GM19099 (cell line): Measurements from ENCODE around the gene ULK3.

Source experiments
- POLR2A ChIP-seq: IDR thresholded peaks from 3 replicates; pipeline ENCODE4 v1.6.1; 2011; ENCODE audit warnings: low read depth; ENCODE audit not compliant: insufficient read length; ENCODE audit errors: extremely low read depth

ULK3 gene

DNA sequence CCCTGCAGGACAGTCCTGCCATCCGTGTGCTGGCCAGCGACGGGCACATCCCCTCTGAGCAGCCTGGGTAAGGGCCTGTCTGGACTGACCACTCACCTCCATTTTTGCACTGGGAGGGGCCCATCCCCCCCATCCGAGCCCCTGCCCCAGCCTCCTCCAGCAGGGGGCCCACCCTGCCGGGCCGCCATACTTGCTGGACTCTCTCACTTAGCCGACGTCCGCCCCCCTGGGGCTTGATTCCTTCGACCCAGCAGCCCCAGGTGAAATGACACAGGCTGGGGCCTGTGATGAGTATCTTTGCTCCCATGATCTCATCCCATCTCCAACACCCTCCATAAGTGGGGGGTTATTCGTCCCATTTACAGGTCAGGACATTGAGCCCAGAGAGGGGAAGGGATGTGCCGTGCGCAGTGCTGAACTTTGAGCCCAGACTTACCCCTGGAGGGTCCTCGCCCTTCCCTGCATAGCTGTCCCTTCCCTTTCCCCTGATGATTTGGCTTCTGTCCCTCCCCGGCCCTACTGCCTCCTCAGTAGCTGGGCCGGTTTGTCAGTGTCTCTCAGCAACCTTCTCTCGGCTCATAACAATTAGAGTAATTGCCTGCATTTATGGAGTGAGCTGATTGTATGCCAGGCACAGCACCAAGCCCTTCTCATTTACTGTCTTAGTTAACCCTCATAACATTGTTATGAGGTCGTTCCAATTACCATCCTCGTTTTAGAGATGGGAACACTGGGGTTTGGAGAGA lies 26.2 kb downstream of the ULK3 start:
- TF ChIP-seq POLR2A = no peak

- TF ChIP-seq POLR2A = no peak
Measured at GRCh38 chr15:74815961-74816360, 27.0 kb downstream of the ULK3 start.

DNA sequence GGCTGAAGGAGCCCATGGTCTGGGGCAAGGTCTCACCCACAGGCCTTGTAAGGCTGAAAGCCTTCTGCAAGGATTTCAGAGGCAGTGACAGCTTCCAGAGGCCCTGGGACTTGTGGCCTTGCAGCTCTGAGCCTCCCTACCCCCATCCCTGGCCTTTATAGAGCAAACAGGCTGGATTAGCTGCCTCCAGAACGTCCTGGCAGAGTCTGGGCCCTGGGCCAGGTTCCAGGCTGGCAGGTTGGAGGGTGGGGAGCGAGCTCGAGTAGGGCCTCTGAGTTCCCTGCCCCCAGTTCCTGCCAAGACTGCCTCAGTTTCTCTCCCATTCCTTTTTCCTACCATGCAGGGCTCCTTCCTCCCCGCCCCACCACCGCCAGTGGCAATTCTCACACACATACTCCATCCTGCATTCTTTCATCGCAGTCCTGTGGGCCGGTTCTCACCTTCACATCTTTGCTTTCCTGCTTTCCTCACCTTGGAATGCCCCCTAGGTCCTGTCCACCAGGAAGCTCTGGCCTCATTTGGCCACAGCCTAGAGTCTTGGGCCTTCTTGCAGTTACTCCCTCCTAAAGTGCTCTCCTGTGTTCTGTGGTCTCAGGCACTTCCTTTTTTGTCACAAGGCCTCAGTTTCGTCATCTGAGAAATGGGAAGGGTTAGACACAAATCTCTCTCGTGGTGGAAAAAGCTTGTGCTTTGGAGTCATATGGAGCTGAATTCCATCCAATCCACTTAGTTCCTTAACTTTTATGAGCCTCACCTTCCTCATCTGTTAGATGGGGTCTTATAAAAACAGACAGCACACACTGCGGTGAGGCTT lies 27.6 kb downstream of the ULK3 start:
- no peak for TF ChIP-seq POLR2A

DNA sequence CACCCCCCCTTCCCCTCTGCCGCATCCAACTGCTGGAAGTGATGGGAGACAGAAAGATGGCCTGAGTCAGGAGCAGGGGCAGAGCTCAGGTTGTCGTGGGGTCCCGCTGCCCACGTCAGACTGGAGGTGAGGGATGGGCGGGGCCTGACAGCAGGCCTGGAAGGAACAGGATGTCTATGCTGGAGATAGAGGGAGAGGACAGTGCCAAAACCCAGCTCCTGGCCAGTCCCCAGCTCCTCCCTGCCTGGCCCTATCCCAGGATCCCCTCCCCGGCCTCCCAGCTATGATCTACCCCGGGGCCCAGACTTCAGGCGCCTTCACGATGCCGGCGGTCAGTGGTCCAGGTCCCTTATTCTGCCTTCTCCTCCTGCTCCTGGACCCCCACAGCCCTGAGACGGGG lies 30.4 kb downstream of the ULK3 start, which contains the start of gene LMAN1L:
Gene LMAN1L (plus strand): TSS at position 303 of the 400 bp plus-strand sequence. CDS start 20 bp downstream, at position 323.
- no peak for TF ChIP-seq POLR2A

DNA sequence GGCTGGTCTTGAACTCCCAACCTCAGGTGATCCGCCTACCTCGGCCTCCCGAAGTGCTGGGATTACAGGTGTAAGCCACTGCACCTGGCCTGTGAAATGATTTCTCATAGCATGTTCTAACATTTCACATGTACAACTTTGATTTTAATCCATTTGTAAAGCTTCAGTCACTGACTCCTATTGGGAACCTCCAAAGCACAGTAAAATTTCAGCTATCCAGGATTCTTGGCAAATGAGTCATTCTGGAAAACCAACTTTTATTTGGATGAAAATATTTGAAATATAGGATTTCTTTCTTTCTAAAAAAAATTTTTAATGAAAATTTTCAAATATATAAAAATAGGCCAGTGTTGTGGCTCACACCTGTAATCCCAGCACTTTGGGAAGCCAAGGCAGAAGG lies 33.0 kb downstream of the ULK3 start:
- no peak for TF ChIP-seq POLR2A

DNA sequence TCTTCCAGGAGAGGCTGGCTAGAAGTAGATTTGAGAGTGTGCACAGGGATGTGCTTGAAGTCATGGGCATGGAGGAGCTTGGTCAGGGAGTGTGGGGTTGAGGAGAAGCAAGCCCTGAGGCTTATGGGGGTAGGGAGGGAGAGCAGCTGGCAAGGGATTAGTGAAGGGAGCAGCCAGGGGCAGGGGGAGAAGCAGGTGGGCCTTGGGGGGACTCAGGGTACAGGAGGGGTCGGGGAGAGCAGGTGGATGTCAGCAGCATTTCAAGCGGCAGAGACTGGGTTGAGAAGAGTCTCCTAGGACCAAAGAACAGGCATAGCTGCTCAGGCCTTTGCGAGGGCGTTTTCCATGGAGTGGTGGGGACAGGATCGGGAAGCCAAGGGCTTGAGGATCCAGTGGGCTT lies 33.7 kb downstream of the ULK3 start:
- no peak for TF ChIP-seq POLR2A

DNA sequence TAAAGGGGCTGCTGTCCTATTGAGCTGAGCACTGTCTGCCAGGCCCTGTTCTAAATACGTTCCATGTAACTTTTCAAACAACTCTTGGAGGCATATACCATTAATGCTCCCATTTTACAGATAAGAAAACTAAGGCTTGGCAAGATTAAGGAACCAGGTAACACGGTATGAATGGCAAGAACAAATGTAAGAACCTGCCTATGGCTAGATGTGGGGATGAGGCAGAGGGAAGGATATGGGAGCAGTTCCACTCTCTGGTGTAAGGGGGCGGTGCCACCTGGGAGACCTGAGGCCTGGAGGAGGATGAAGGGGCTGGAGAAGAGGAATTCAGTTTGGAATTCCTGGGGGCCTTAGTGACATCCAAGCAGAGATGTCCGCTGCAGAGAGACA lies 34.1 kb downstream of the ULK3 start:
- no peak for TF ChIP-seq POLR2A

- TF ChIP-seq POLR2A = no peak
Measured at GRCh38 chr15:74808078-74808839, 34.7 kb downstream of the ULK3 start.

- no peak for TF ChIP-seq POLR2A
Measured at GRCh38 chr15:74807282-74807681, 35.7 kb downstream of the ULK3 start.

DNA sequence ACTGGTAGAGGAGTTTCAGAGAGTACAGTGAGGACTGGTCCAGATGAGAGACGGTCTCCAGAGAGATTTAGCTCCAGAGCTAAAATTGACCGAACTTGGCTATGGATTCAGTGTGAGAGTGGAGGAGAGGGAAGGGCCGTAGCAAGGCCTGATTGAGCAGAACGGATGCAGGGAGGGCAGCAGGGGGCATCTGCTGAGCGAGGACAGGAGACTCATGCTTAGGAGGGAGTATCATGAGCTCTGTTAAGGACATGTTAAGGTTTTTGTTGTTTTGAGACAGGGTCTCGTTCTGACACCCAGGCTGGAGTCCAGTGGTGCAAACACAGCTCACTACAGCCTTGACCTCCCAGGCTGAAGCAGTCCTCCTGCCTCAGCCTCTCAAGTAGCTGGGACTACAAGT lies 38.0 kb downstream of the ULK3 start:
- no peak for TF ChIP-seq POLR2A

- TF ChIP-seq POLR2A = peak; percentile 6
Measured at GRCh38 chr15:74802862-74803447, 40.0 kb downstream of the ULK3 start.

- TF ChIP-seq POLR2A = no peak
Measured at GRCh38 chr15:74802290-74802689, 40.7 kb downstream of the ULK3 start.

- peak; percentile 22 for TF ChIP-seq POLR2A
Measured at GRCh38 chr15:74801311-74801997, 41.5 kb downstream of the ULK3 start.

DNA sequence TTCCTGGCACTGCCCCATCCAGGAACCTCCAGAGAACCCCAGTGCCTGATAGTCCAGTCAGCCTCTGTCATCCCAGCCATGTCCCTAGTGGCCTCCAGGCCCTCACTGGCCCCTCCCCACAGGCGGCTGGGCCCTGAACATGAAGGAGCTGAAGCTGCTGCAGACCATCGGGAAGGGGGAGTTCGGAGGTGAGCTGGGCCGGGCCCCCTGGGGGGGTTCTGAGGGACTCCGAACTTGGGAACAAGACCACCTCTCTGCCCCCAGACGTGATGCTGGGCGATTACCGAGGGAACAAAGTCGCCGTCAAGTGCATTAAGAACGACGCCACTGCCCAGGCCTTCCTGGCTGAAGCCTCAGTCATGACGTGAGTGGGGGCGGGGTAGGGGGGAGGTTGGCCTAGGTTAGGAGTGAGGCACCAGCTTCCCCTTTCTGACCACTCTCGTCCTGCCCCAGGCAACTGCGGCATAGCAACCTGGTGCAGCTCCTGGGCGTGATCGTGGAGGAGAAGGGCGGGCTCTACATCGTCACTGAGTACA lies 42.3 kb downstream of the ULK3 start:
- TF ChIP-seq POLR2A = no peak
